HepG2 (cell line): ENCODE data around the gene NCOA5. TPM values are rescaled to one million over a fixed set of nuclear protein-coding genes. Genes with fewer than 3 reads are reported as not detected.

ENCODE experiments used
- HINFP ChIP-seq: sonication (generic); formaldehyde crosslinking; IDR thresholded peaks from 2 replicates; pipeline ENCODE4 v1.4.0; 2020; ENCODE audit warnings: low read depth, mild to moderate bottlenecking, missing genetic modification reagents
- KDM1A ChIP-seq: IDR thresholded peaks from 2 replicates; pipeline ENCODE4 v1.6.1; 2016; ENCODE audit warnings: missing compliant biosample characterization
- MLXIP ChIP-seq: sonication (generic); formaldehyde crosslinking; IDR thresholded peaks from 2 replicates; pipeline ENCODE4 v1.9.0; 2021; ENCODE audit warnings: missing genetic modification reagents, borderline replicate concordance
- SCMH1 ChIP-seq: sonication (generic); formaldehyde crosslinking; IDR thresholded peaks from 2 replicates; pipeline ENCODE4 v1.9.0; 2021; ENCODE audit warnings: missing genetic modification reagents, mild to moderate bottlenecking, borderline replicate concordance
- SOX13 ChIP-seq, 3 experiments: fragments of 450-650 bp in 1 of 3; sonication (generic) in 1 of 3; formaldehyde crosslinking in 1 of 3; IDR thresholded peaks in 2 of 3; conservative IDR thresholded peaks in 1 of 3; 2 replicates each; pipeline versions ENCODE4 v1.5.0 to v1.6.1; 2016 to 2020; ENCODE audit warnings: antibody characterized with exemption in 1 of 3, mild to moderate bottlenecking in 1 of 3, missing compliant biosample characterization in 1 of 3, missing genetic modification reagents in 1 of 3, moderate library complexity in 1 of 3
- SP5 ChIP-seq: IDR thresholded peaks from 2 replicates; pipeline ENCODE4 v1.6.1; 2016; ENCODE audit warnings: low read depth, borderline replicate concordance
- THAP11 ChIP-seq: IDR thresholded peaks from 2 replicates; pipeline ENCODE4 v1.6.1; 2016; ENCODE audit warnings: missing biosample characterization, missing genetic modification reagents
- ZBTB25 ChIP-seq: IDR thresholded peaks from 2 replicates; pipeline ENCODE4 v1.6.1; 2018; ENCODE audit warnings: missing genetic modification reagents
- ZBTB8A ChIP-seq: sonication (generic); formaldehyde crosslinking; IDR thresholded peaks from 2 replicates; pipeline ENCODE4 v1.4.0; 2020; ENCODE audit warnings: mild to moderate bottlenecking, low read depth, missing genetic modification reagents, borderline replicate concordance
- ZFP36L2 ChIP-seq: sonication (generic); formaldehyde crosslinking; IDR thresholded peaks from 2 replicates; pipeline ENCODE4 v1.4.0; 2020; ENCODE audit warnings: missing genetic modification reagents
- ZKSCAN1 ChIP-seq: fragments of 150-350 bp; IDR thresholded peaks from 2 replicates; pipeline ENCODE4 v1.6.1; 2014; ENCODE audit warnings: low read length
- ZNF10 ChIP-seq: sonication (generic); formaldehyde crosslinking; IDR thresholded peaks from 2 replicates; pipeline ENCODE4 v1.4.0; 2020; ENCODE audit warnings: mild to moderate bottlenecking, low read depth, missing genetic modification reagents, borderline replicate concordance
- ZNF235 ChIP-seq: sonication (generic); formaldehyde crosslinking; IDR thresholded peaks from 2 replicates; pipeline ENCODE4 v1.8.1; 2023; ENCODE audit warnings: mild to moderate bottlenecking, missing genetic modification reagents, borderline replicate concordance
- ZNF317 ChIP-seq: sonication (generic); formaldehyde crosslinking; IDR thresholded peaks from 2 replicates; pipeline ENCODE4 v1.5.0; 2020; ENCODE audit warnings: mild to moderate bottlenecking, missing genetic modification reagents
- ZNF556 ChIP-seq: sonication (generic); formaldehyde crosslinking; IDR thresholded peaks from 2 replicates; pipeline ENCODE4 v1.4.0; 2020; ENCODE audit warnings: mild to moderate bottlenecking, missing genetic modification reagents, borderline replicate concordance
- ZNF678 ChIP-seq: sonication (generic); formaldehyde crosslinking; IDR thresholded peaks from 2 replicates; pipeline ENCODE4 v1.4.0; 2020; ENCODE audit warnings: mild to moderate bottlenecking, missing genetic modification reagents
- polyA plus RNA-seq, 8 experiments: library from polyadenylated mRNA; depleted of rRNA in 3 of 8; stranded (reverse) in 7 of 8; unstranded in 1 of 8; fragments of >200 nt; fragmentation: Illumina TruSeq in 4 of 8; extraction: Trizol in 4 of 8; gene quantifications; 2 replicates each; pipeline versions ENCODE4 v1.2.1 to v1.2.3, GENCODE V29; 2011 to 2016; ENCODE audit warnings: low read depth in 4 of 8, missing spikeins in 1 of 8, mixed read lengths in 1 of 8; ENCODE audit not compliant: insufficient read depth in 1 of 8
- total RNA-seq, 5 experiments: library from RNA; depleted of rRNA; stranded (reverse); fragments of >200 nt; fragmentation: Illumina TruSeq; extraction: Trizol; gene quantifications; 2 replicates each; pipeline ENCODE4 v1.2.3, GENCODE V29; 2016; ENCODE audit warnings: low read depth in 1 of 5
- TF ChIP-seq, protein P1 (sequence below): sonication (generic); formaldehyde crosslinking; IDR thresholded peaks from 2 replicates; pipeline ENCODE4 v1.4.0; 2020; ENCODE audit warnings: missing genetic modification reagents, mild to moderate bottlenecking, borderline replicate concordance
- TF ChIP-seq, protein P2 (sequence below): sonication (generic); formaldehyde crosslinking; IDR thresholded peaks from 2 replicates; pipeline ENCODE4 v1.4.0; 2020; ENCODE audit warnings: missing genetic modification reagents
- TF ChIP-seq, protein P3 (sequence below): sonication (generic); formaldehyde crosslinking; IDR thresholded peaks from 2 replicates; pipeline ENCODE4 v1.4.0; 2020; ENCODE audit warnings: missing genetic modification reagents

Gene NCOA5
- total and polyA plus RNA-seq, 2 of the 13 experiments (the other 11 are each of a cell fraction or from before 2014, with no cell fraction given), result 16.5 to 28.4 TPM

DNA sequence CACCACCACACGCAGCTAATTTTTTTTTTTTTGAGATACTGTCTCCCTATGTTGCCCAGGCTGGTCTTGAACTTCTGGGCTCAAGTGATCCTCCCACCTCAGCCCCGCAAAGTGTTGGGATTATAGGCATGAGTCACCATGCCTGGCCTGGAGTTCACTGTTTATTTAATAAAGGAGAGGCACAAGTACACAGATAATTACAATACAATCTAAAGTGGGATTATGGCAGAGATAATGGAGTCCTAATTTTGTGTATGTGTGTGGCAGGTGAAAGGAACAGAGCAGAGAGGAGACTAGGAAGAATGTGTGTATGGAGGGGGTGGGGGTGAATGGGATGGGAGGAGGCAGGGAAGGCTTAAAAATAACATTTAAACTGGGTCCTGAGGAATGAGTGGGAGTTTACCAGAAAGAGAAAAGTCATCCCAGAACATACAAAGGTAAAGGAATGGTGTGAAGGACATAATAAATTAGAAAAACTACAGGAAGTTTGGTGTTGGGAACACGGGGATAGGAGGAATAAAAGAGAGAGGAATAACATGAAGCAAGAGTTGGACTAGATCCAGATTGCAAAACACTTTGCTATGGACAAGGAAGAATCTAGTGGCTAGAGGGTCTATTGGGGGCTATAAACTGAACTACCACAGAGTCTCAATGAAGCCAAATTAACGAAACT, 4.4 kb downstream of the NCOA5 start (continued):
- TF ChIP-seq SP5 (CRISPR knock-in tag) (no peak), ZNF678 (CRISPR knock-in tag) (no peak), MLXIP (CRISPR knock-in tag) (no peak), HINFP (no peak), ZBTB8A (CRISPR knock-in tag) (no peak), ZBTB25 (CRISPR knock-in tag) (no peak), KDM1A (0 out of 2 replicates have a peak, but pooled peaks have one; percentile 12), ZNF317 (CRISPR knock-in tag) (no peak), ZNF556 (CRISPR knock-in tag) (no peak), ZKSCAN1 (no peak), SCMH1 (no peak), ZFP36L2 (CRISPR knock-in tag) (no peak), SOX13 (IDR thresholded peaks at IDR 0.05) (no peak), SOX13 (CRISPR knock-in tag; conservative IDR thresholded peaks at IDR 0.05 in 1 of 2, IDR thresholded peaks at IDR 0.05 in 1 of 2) (0 out of 4 replicates have a peak, but pooled peaks of 1 of the 2 experiments have one; percentile 53), THAP11 (CRISPR knock-in tag) (0 out of 2 replicates have a peak, but pooled peaks have one; percentile 4), ZNF235 (CRISPR knock-in tag) (no peak), ZNF10 (CRISPR knock-in tag) (no peak)
- TF ChIP-seq, protein P1, sequence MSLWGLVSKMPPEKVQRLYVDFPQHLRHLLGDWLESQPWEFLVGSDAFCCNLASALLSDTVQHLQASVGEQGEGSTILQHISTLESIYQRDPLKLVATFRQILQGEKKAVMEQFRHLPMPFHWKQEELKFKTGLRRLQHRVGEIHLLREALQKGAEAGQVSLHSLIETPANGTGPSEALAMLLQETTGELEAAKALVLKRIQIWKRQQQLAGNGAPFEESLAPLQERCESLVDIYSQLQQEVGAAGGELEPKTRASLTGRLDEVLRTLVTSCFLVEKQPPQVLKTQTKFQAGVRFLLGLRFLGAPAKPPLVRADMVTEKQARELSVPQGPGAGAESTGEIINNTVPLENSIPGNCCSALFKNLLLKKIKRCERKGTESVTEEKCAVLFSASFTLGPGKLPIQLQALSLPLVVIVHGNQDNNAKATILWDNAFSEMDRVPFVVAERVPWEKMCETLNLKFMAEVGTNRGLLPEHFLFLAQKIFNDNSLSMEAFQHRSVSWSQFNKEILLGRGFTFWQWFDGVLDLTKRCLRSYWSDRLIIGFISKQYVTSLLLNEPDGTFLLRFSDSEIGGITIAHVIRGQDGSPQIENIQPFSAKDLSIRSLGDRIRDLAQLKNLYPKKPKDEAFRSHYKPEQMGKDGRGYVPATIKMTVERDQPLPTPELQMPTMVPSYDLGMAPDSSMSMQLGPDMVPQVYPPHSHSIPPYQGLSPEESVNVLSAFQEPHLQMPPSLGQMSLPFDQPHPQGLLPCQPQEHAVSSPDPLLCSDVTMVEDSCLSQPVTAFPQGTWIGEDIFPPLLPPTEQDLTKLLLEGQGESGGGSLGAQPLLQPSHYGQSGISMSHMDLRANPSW, result no peak
- TF ChIP-seq, protein P2, sequence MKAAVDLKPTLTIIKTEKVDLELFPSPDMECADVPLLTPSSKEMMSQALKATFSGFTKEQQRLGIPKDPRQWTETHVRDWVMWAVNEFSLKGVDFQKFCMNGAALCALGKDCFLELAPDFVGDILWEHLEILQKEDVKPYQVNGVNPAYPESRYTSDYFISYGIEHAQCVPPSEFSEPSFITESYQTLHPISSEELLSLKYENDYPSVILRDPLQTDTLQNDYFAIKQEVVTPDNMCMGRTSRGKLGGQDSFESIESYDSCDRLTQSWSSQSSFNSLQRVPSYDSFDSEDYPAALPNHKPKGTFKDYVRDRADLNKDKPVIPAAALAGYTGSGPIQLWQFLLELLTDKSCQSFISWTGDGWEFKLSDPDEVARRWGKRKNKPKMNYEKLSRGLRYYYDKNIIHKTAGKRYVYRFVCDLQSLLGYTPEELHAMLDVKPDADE (CRISPR knock-in tag), result no peak
- TF ChIP-seq, protein P3, sequence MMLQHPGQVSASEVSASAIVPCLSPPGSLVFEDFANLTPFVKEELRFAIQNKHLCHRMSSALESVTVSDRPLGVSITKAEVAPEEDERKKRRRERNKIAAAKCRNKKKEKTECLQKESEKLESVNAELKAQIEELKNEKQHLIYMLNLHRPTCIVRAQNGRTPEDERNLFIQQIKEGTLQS (CRISPR knock-in tag), result peak; percentile 80
